Stimulated activated CD8-positive, alpha-beta memory T cell treated with anti-CD3 and anti-CD28 coated beads, Interleukin-2, amount 100 ng/mL, for 1 hour (primary cell): ENCODE data around the gene APOBEC4.

Experiments used
- DNase-seq, 2 donors: peaks; one replicate each; pipeline ENCODE4 v3.0.0-alpha.2; 2020; ENCODE audit warnings: low read depth in 2 of 2

APOBEC4 gene

DNA sequence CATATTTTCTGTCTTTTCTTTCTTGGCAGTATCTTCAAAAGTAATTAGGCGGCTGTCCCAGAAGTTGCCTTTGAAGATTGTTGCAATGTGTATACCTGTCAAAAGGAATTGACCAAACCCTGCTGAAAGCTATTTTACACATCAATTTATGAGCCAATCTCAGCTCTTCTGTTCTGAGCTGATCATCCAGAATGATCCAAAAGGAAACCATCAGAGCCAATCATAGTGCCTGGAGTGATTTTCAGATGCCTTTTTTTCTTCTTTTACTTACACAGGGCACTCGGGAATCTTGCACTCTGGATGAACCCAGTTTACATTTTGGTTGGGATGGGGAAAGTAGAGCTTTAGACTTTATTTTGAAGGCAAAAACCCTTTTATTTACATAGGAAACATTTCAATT, 21.8 kb upstream of the APOBEC4 start:
- DNase-seq = no peak

DNA sequence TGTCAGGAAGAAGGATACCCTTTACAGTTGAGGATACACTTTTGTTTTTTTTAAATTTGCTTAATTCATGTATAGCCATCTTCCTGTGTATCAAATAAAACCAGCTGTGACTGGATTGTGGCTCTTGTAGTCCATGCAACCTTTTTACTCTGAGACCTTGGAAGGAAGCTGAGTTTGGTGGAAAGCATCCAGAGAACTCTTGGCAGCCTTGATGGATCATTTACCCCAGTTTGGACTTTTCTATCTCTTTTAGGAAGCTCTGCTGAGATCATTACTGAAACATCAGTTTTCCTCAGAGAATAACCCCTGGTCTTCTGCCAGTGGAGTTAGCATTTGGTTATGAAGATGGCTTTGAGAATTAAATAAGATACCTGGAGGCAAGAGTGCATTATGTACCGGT, 21.2 kb upstream of the APOBEC4 start:
- DNase-seq = no peak

DNA sequence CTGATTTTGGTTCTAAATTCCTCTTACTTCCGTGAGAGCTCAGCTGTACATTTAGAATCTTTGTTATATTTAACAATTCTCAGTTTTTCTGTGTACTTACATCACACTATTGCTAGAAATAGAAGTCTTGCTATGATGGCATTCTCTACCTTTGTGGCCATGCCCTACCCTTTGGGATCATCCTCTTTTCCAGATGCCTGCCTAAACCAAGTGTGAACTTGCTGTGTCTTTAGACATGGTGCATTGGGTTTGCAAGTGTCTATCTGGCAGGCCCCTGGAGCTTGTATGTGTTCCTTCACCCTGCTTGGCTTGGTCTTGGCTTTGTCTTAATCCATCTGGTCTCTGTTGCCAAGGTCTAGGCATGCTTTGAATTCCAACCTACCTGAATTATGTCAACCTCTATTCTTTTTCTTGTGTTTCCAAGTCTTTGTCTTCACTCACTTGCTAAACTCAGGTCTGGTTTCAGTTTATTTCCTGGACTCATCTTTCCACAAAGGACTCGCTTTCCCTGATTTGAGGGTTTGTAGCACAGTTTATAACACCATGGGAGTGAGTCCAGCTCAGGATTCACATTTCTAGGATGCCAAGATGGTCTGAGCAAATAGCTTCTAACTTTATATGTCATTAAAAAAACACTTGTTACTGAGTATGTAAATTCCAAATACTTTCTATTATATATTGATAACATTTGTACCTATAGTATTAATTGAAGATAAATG, 20.6 kb upstream of the APOBEC4 start:
- DNase-seq = no peak

DNA sequence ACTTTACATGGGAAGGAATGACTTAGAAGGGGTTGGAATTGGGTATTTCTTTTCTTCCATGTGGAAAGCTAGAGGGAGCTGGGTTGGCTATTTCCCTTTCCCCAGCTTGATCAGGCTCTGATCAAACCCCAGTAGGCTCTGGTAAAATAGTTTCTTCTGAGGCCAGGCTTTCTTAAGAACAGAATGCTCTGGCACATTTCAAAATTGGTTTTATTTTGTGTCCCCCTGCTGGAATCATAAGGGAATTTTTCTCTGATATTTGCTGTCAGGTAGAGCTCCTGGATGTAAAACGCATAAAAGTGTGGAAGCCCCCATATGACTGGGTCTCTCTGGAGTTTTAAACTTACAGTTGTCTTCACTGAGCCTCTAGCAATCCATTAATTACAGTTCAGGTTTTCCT, 17.1 kb upstream of the APOBEC4 start:
- DNase-seq = no peak

DNA sequence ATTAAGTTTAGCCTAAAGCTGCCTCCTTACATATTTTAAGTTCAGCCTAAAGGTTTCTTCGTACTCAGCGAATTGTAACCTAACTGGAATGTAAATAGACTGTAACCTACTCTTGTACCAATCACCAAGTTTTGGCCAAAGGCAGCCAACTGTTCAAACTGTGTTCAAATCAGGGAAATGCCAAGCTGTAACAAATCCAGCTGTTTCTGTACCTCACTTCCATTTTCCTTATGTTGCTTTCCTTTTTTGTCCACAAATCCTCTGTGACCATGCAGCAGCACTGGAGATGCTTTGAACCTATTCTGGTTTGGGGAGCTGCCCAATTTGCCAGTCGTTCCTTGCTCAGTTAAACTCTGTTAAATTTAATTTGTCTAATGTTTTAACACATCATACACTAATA, 3.2 kb upstream of the APOBEC4 start:
- no peak for DNase-seq

DNA sequence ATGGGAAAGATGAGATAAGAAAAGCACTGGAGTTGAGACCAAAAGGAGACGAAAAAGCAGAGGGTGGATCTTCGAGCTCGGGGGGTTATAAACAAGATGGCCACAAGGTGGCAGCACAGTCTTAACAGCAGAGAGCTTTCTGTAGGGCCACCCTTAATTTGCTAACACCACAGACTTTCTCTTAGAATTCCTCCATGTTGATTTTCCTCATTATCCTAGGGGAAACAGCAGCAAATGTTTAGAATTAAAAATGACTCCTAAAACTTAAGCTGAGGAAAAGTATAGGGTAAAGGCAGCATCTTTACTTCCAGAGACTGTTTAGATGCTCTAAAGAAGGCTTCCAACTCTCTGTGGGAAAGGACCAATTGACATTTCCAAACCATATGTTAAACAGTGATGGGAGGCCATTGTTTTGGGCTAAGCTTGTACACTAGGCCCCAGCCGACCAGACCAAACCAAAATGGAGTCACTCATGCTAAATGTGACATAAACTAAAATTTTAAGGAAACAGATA, 2.5 kb upstream of the APOBEC4 start:
- DNase-seq = peak; percentile 45 to 55

DNA sequence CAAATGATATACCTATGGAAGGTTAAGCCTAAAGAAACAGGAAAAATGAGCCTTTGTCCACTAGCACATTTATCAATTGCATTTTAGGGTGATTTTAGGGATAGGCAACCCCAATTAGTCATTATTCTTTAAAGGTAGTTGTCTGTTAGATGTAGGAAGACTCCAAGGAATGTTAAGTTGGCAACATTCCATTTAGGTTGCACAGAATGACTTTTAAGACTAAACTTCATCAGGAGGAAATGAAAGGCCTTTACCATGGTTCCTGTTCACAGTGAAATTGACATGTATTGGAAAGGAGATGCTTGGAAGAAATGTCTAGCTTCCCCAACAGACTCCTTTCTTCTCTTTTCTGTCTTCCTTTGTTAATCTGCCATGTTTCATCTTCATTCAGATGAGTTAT, 1.6 kb upstream of the APOBEC4 start:
- DNase-seq = no peak

DNA sequence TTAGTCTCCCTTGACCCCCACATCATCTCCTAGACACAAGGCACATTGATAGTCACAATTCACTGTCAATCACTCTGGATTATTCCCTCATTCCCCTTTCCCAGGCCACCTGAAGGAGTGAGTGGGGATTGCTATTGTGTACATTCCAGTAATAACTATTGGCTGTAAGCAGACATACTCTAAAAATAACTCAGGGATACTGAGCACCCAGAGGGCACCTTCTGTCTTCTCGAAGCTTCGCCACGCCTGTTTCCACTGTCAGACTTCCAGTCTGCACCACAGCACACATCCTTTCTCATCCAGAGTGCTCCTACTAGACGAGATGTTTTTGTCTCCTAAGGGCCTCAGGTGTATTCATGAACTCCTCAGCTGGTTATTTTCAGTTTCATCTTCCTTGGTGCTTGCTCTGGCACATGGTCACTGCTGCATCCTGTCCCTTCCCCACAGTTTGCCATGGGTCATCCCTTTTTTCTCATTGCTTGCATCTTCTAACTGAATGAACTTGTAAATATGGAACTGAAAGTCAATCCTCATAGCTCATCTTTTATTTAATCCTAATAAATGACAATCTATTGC, 848 bp upstream of the APOBEC4 start:
- DNase-seq = no peak

DNA sequence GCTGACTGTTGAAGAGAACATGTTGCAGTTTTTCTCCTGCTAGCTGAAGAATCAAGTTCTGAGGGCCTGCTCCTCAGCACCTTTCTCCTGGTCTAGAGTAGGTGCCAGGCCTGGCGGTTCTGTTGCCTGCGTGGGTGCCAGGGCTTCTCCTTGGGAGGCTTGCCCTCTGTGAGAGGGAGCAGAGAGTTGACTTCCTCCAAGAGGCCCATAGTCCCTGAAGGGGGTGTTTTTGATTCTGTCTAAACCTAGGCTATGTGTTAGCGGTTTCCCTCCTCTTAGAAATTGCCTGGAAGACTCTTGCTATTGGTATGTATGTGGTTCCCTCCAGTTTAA, 312 bp upstream of the APOBEC4 start:
- no peak for DNase-seq

DNA sequence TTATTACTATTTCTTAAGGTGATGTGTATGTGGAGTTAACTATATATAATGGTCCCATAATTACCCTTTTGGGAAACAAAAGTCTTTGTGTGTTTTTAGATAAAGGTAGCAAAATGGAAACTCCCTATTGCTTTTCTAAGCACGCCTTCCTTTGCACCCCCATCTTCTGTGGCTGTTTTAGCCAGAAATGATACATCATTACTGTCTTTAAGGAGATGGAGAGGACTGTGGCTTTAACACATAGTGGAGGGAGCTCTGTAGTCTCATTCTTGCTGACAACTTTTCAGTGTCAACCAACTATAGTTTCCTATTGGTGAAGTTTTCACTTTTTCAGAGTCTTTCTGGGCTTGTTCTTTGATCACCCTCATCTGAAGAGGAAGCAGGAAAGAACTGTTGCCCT, 1.0 kb downstream of the APOBEC4 start:
- no peak for DNase-seq

DNA sequence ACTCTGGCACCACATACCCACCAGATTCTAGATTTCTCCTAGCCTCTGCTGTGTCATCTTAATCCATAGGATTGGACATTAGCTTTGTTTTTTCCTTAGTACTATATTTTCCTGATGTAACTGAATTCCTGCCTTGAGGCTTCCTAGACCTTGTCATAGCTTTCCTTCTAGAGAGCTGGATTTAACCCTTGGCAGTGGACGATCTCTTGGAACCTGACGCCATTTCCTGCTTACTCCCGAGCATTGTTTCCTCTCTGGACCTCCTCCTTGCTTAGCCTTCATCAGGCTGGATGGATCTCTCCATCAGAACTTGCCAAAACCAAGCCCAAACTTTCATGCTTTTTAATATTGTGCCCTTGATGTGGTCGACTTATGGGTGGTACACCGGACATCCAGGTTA, 1.5 kb downstream of the APOBEC4 start:
- no peak for DNase-seq

DNA sequence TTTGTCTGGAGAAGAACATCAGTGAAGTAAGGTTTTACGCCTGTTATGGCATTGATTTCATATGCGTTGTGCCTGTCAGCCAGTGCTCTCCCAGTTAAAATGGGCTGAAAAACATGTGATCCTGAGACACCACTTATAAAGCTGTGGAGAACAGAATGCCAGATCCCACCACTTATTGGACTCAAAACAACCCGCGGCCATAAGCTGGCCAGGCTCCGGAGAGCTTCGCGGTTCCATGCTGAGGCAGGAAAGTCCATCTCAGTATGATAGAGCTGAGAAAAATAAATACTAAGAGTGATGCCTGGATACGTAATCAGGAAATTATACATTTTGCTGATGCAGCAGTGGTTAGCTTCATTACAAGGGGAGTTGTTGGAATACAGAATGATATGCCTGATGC, 5.1 kb downstream of the APOBEC4 start:
- DNase-seq = no peak

DNA sequence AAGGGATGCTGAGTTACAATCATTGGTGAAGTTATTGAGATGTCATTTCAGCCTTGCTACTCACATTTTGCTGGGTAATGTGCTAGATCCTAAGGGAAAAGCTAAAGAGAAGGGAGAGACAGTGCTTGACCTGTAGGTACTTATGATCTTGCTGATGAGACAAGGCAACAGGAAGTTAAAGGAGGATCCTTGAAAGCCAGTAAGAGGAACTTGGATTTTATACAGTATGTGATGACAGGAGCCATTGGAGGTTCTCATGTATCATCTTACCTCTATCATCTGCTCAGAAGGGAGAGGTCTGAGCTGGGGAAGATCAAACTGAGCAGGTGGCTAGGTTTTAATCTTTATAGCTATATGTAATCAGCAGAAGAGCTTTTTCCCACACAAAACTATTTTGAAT, 6.3 kb downstream of the APOBEC4 start:
- no peak for DNase-seq

DNA sequence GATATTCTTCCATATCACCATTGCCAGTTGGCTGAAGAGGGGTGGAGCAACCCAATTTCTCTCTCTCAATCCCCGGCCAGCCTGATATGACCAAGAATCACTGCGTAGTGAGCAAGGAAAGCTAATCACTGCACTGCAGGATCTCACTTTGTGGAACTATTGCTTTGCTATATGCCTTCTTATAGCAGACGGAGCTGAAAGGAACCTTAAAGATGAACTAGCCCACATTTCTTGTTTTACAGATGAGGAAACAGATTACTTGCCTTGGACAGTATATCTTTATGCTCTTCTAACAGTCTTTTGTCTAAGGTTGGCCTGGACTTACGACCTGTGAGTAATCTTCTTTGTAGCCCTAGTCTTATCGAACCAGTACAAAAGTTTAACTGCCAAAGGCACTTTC, 7.6 kb downstream of the APOBEC4 start:
- DNase-seq = no peak

DNA sequence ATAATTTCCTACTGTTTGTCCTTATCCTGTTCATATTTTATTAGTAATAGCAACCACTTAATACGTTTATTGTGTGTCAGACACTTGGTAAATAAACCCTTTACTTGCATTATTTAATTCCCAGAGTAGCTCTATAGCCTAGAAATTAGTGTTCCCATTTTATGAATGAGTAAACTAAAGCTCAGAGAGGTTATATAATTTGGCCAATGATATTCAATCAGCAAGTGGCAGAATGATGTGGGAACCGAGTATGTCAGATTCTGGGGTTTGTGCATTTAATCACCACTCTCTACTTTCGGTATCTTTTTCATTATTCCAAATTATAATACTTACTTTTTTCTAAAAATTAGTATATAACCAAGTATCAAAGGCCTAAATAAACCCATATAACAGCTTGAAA, 10.9 kb downstream of the APOBEC4 start:
- DNase-seq = no peak

DNA sequence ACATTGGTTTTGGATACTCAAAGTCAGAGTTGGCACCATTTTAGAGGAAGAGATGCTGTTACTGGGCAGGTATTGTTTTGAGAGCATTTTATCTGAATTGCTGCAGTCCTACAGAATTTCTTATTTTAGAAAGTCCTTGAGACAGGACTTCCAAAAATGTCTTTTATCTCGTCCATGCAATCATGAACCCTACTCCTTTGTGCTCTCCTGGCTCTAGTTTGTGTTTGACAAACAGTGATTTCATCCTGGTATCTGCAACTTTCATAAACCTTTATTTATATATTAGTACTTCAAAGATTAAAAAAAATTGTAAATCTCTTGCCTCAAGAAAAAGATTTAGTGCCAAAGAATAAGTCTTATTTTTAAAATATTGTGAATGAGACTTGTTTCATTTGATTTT, 12.9 kb downstream of the APOBEC4 start:
- no peak for DNase-seq

DNA sequence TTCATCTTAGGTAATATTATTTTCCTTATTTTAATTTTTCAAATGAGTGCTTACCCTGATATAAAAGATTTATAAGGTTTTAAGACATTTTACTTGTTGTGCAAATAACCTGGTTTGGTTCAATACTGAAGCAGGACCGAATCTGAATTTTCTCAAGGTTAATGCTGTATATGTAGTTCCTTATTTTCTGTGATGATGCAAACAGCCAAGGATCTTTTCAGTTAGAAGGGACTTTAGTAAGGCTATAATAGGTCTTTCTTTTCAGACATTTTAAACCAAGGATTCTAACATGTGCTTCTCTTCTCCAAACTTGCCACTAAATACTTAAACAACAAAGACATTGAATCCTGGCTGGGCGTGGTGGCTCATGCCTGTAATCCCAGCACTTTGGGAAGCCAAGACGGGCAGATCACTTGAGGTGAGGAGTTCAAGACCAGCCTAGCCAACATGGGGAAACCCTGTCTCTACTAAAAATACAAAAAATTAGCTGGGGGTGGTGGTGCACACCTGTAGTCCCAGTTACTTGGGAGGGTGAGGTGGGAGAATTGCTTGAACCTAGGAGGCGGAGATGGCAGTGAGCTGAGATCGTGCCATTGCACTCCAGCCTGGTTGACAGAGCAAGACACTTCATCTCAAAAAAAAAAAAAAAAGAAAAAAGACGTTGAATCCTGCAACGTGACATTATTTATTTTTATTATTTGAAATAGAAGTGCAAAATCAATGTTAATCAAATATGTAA, 14.3 kb downstream of the APOBEC4 start:
- no peak for DNase-seq

DNA sequence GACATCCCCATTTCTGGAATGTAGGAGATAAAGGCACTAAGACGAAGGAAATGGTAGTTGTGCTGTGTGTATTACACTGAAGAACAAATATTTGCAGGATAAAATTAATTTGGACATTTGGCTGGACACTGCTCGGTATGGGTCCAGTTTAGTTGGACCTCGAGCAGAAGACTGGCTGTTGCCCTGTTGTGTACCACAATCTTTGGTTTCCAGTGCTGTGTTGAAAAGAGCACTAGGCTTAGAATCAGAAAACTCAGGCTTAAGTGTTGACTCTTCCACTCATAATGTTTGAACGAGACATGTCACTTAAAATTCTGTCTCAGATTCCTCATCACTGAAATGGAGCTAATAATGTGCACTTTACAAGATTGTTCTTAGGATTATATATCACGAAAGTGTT, 16.3 kb downstream of the APOBEC4 start:
- no peak for DNase-seq

DNA sequence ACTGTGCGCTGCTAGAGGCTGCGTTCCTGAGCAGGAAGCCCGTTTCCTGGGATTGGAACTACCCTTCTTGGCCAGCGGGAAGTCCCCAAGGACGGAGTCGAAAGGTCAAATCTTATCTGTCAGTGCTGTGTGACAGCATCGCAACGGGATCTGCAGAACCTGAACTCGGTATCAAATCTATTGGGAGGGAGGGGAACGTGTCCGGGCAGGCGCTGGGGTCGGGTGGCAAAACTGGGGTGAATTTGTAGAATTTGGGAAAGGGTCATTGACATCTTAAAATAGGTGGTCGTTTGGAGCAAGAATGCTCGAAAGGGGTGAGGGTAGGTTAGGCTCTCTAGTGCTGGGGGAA, 16.8 kb downstream of the APOBEC4 start:
- DNase-seq = no peak

DNA sequence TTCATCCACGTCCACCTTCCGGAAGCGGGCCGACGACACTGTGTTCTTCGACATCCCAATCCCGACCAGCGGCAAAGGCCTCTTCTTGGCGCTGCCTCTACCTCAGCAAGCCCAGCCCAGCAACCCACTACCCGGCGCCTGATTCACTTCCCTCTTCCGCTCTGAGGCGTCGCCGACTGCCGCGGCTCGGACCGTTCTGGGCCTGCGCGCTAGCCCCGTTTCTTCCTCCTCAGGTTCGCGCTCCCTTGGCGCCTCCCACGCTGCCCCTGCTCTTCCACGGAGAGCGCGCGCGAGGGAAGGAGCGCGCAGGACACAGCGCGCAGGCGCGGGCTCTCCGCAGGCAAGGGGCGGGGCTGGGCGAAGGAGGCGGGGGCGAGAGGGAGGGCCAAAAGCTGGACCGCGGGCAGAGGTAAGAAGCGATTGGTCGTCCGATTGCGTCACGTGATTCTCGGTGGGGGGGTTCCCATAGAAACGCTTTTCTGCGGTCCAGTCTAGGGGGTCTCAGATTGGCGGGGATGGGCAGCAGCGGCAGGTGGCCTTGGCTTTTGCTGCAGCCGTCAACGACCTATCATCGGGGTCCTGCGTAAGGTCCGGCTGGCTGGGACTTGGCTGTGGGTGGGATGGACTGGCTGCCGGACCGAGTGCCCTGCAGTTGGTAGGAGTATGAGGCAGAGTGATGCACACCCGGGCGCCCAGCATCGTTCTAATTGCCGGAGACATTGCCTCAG, 17.3 kb downstream of the APOBEC4 start, which contains the start of gene ARPC5:
TSS of gene ARPC5 (minus strand) at position 178 of the 728 bp plus-strand sequence. CDS start at position 54, 124 bp downstream.
- peak; percentile 90 for DNase-seq

DNA sequence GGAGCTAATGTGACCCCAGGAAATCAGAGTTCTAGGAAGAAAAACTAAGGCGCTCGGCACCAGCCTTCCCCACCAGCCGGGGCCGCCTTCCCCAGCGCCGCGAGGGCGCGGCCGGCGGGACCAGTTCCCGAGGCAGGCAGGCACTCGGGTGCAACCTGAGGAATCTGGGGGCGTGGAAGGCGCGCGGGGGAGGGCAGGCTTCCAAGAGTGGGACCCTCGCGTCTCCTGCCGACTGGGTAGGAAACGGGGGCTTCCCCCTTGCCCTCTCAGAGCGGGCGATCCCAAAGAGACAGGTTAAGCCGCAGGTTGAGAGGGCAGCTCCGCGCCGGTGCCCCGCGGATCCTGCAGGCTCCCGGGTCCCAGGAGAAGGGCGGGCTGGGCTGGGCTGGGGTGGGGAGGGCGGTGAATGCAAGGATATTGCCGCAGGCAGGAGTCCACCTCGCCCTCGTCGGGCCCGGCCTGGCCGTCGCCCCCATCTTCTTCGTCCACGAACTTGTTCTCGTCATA, 18.0 kb downstream of the APOBEC4 start:
- no peak for DNase-seq

DNA sequence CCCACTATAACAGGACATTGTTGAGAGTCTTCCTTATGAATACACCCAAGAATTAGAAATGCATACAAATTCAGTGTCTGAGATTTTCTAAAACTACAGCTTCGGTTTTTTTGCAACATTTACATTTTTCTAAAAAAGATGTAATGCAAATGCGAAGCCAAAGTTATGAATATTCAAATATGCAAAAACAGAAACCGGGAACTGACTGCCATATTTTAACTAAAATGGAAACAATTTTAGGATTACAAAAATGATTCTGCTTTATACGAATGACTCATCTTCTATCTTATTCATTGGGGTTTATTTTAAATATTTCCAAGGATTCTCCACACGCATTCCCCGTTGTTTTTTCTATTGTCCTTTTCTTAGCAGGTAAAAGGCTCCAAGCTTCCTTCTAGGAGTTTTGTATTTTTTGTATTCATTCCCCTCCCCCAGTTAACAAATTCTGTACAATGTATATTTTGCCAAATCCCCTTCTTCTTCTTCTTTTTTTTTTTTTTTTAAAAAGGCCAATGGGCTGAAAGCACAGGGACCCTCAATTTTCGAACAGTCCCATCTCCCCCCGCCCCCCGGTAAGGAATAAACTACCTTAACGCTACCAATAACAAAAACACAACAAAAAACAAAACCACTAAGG, 18.6 kb downstream of the APOBEC4 start:
- DNase-seq = no peak
